ENCODE results near the gene NFATC4.

NFATC4 gene

GRCh38 chr14:24428628-24429394 lies 60.8 kb downstream of the NFATC4 start:
- no peaks in the 10 kb centered on the region for H3K27me3 Mint-ChIP-seq
- no peak for ATAC-seq
- H3K36me3 Mint-ChIP-seq (ENCODE audit: low read depth), result peaks cover 13% of the 10 kb centered on the region
- DNase-seq, result no peak
- peak overlapping the region; percentile 84 for H3K4me3 Mint-ChIP-seq
- H3K4me1 Mint-ChIP-seq, result peaks cover 43% of the 10 kb centered on the region
- H3K27ac Mint-ChIP-seq, result peak overlapping the region; percentile 96
- no peaks in the 10 kb centered on the region for H3K9me3 Mint-ChIP-seq

Measured in activated naive CD8-positive, alpha-beta T cell treated with anti-CD3 and anti-CD28 coated beads, Interleukin-2, amount 50 U/mL, for 24 hours (primary cell).